NB4 (cell line): ENCODE data around the gene VCAM1.
"Not testable (repeated sequence)": the region's sequence is repeated elsewhere in the genome, so short reads cannot be mapped to it uniquely, and the experiment has no call there.

Experiments used
- CTCF ChIP-seq: IDR thresholded peaks from one replicate; pipeline ENCODE4 v1.5.1; 2012; ENCODE audit warnings: low read depth, low read length
- MYC ChIP-seq: IDR thresholded peaks from 2 replicates; pipeline ENCODE4 v1.6.1; 2011; ENCODE audit warnings: low read depth, low read length
- POLR2A ChIP-seq: IDR thresholded peaks from 2 replicates; pipeline ENCODE4 v1.6.1; 2011; ENCODE audit warnings: mild to moderate bottlenecking; ENCODE audit not compliant: insufficient read length; ENCODE audit errors: extremely low read depth

DNA sequence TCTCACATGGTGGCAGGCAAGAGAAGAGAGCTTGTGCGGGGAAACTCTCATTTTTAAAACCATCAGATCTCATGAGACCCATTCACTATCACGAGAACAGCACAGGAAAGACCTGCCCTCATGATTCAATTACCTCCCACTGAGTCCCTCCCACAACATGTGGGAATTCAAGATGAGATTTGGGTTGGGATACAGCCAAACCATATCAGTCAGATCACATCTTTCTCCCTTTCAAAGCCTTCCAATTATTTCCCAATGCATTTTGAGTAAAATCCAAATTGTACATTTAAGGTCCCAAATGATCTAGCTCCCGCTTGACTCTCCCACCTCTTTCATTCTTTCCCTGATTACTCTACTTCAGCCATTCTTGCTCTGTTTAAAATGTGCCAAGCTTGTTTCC lies 62.2 kb downstream of the VCAM1 start:
- TF ChIP-seq CTCF, POLR2A, MYC: not testable (repeated sequence)
